Measurements from ENCODE around the gene RNF157.
A peak's percentile ranks its signal among the peaks of the same experiment; 100 is the strongest.
"Not testable (repeated sequence)": the region's sequence is repeated elsewhere in the genome, so short reads cannot be mapped to it uniquely, and the experiment has no call there.

The RNF157 gene

GRCh38 chr17:76248013-76248782 is 7.9 kb upstream of the RNF157 start:
- Histone ChIP-seq H3K36me3 (ENCODE audit: control insufficient read depth, low read depth, low read length) (no peaks in the 10 kb centered on the region), H3K9ac (ENCODE audit: low read length) (no peak overlapping the region), H3K27me3 (ENCODE audit: control insufficient read depth, insufficient read depth, low read length) (peaks cover 5% of the 10 kb centered on the region), H3K4me1 (ENCODE audit: control insufficient read depth, low read depth, low read length) (no peaks in the 10 kb centered on the region), H3K4me3 (ENCODE audit: low read length) (no peak overlapping the region), H3K9me3 (ENCODE audit: control insufficient read depth, low read depth, low read length) (no peaks in the 10 kb centered on the region), H3K27ac (ENCODE audit: low read length) (no peak overlapping the region)

- Histone ChIP-seq H3K27ac (ENCODE audit: low read length) (no peak overlapping the region), H3K27me3 (ENCODE audit: control insufficient read depth, insufficient read depth, low read length) (peaks cover 14% of the 10 kb centered on the region), H3K4me1 (ENCODE audit: control insufficient read depth, low read depth, low read length) (no peaks in the 10 kb centered on the region), H3K36me3 (ENCODE audit: control insufficient read depth, low read depth, low read length) (no peaks in the 10 kb centered on the region), H3K9me3 (ENCODE audit: control insufficient read depth, low read depth, low read length) (no peaks in the 10 kb centered on the region), H3K4me3 (ENCODE audit: low read length) (no peak overlapping the region), H3K9ac (ENCODE audit: low read length) (no peak overlapping the region)
These were observed 7.0 kb upstream of the RNF157 start for GRCh38 chr17:76247304-76247703.

- Histone ChIP-seq H3K9me3 (ENCODE audit: control insufficient read depth, low read depth, low read length) (no peaks in the 10 kb centered on the region), H3K27me3 (ENCODE audit: control insufficient read depth, insufficient read depth, low read length) (peaks cover 23% of the 10 kb centered on the region), H3K4me1 (ENCODE audit: control insufficient read depth, low read depth, low read length) (no peaks in the 10 kb centered on the region), H3K36me3 (ENCODE audit: control insufficient read depth, low read depth, low read length) (no peaks in the 10 kb centered on the region), H3K4me3 (ENCODE audit: low read length) (no peak overlapping the region), H3K9ac (ENCODE audit: low read length) (no peak overlapping the region), H3K27ac (ENCODE audit: low read length) (no peak overlapping the region)
These were observed 6.1 kb upstream of the RNF157 start for GRCh38 chr17:76246080-76247066.

GRCh38 chr17:76244721-76245120 is 4.4 kb upstream of the RNF157 start:
- H3K9me3 ChIP-seq (ENCODE audit: control insufficient read depth, low read depth, low read length); H3K36me3 ChIP-seq (ENCODE audit: control insufficient read depth, low read depth, low read length); H3K4me1 ChIP-seq (ENCODE audit: control insufficient read depth, low read depth, low read length); H3K9ac ChIP-seq (ENCODE audit: low read length); H3K4me3 ChIP-seq (ENCODE audit: low read length); H3K27ac ChIP-seq (ENCODE audit: low read length): not testable (repeated sequence)
- peaks cover 33% of the 10 kb centered on the region for H3K27me3 ChIP-seq (ENCODE audit: control insufficient read depth, insufficient read depth, low read length)

- H3K27me3 ChIP-seq (ENCODE audit: control insufficient read depth, insufficient read depth, low read length): peaks cover 40% of the 10 kb centered on the region
- H3K36me3 ChIP-seq (ENCODE audit: control insufficient read depth, low read depth, low read length): no peaks in the 10 kb centered on the region
- no peaks in the 10 kb centered on the region for H3K4me1 ChIP-seq (ENCODE audit: control insufficient read depth, low read depth, low read length)
- no peak overlapping the region for H3K9ac ChIP-seq (ENCODE audit: low read length)
- no peak overlapping the region for H3K4me3 ChIP-seq (ENCODE audit: low read length)
- no peak overlapping the region for H3K27ac ChIP-seq (ENCODE audit: low read length)
- H3K9me3 ChIP-seq (ENCODE audit: control insufficient read depth, low read depth, low read length): no peaks in the 10 kb centered on the region
These were observed 3.8 kb upstream of the RNF157 start for GRCh38 chr17:76243826-76244679.

- H3K9ac ChIP-seq (ENCODE audit: low read length): no peak overlapping the region
- H3K27ac ChIP-seq (ENCODE audit: low read length): no peak overlapping the region
- no peak overlapping the region for H3K4me3 ChIP-seq (ENCODE audit: low read length)
- H3K36me3 ChIP-seq (ENCODE audit: control insufficient read depth, low read depth, low read length): no peaks in the 10 kb centered on the region
- peaks cover 59% of the 10 kb centered on the region for H3K27me3 ChIP-seq (ENCODE audit: control insufficient read depth, insufficient read depth, low read length)
- H3K4me1 ChIP-seq (ENCODE audit: control insufficient read depth, low read depth, low read length): no peaks in the 10 kb centered on the region
- no peaks in the 10 kb centered on the region for H3K9me3 ChIP-seq (ENCODE audit: control insufficient read depth, low read depth, low read length)
These were observed 1.5 kb upstream of the RNF157 start for GRCh38 chr17:76241691-76242255.

- H3K4me1 ChIP-seq (ENCODE audit: control insufficient read depth, low read depth, low read length): no peaks in the 10 kb centered on the region
- H3K27ac ChIP-seq (ENCODE audit: low read length): no peak overlapping the region
- H3K4me3 ChIP-seq (ENCODE audit: low read length): peak overlapping the region; percentile 71
- no peaks in the 10 kb centered on the region for H3K9me3 ChIP-seq (ENCODE audit: control insufficient read depth, low read depth, low read length)
- H3K9ac ChIP-seq (ENCODE audit: low read length): peak overlapping the region; percentile 55
- peaks cover 59% of the 10 kb centered on the region for H3K27me3 ChIP-seq (ENCODE audit: control insufficient read depth, insufficient read depth, low read length)
- no peaks in the 10 kb centered on the region for H3K36me3 ChIP-seq (ENCODE audit: control insufficient read depth, low read depth, low read length)
These were observed 878 bp upstream of the RNF157 start for GRCh38 chr17:76241204-76241538.

GRCh38 chr17:76239538-76240274 is 587 bp downstream of the RNF157 start:
- Histone ChIP-seq H3K36me3 (ENCODE audit: control insufficient read depth, low read depth, low read length) (no peaks in the 10 kb centered on the region), H3K4me3 (ENCODE audit: low read length) (peak overlapping the region; percentile 52), H3K27me3 (ENCODE audit: control insufficient read depth, insufficient read depth, low read length) (peaks cover 59% of the 10 kb centered on the region), H3K9me3 (ENCODE audit: control insufficient read depth, low read depth, low read length) (no peaks in the 10 kb centered on the region), H3K9ac (ENCODE audit: low read length) (no peak overlapping the region), H3K4me1 (ENCODE audit: control insufficient read depth, low read depth, low read length) (no peaks in the 10 kb centered on the region), H3K27ac (ENCODE audit: low read length) (no peak overlapping the region)

- no peaks in the 10 kb centered on the region for H3K9me3 ChIP-seq (ENCODE audit: control insufficient read depth, low read depth, low read length)
- H3K9ac ChIP-seq (ENCODE audit: low read length): no peak overlapping the region
- peak overlapping the region; percentile 52 for H3K4me3 ChIP-seq (ENCODE audit: low read length)
- no peaks in the 10 kb centered on the region for H3K4me1 ChIP-seq (ENCODE audit: control insufficient read depth, low read depth, low read length)
- H3K27me3 ChIP-seq (ENCODE audit: control insufficient read depth, insufficient read depth, low read length): peaks cover 59% of the 10 kb centered on the region
- H3K27ac ChIP-seq (ENCODE audit: low read length): no peak overlapping the region
- no peaks in the 10 kb centered on the region for H3K36me3 ChIP-seq (ENCODE audit: control insufficient read depth, low read depth, low read length)
These were observed 1.3 kb downstream of the RNF157 start for GRCh38 chr17:76238847-76239537.

GRCh38 chr17:76237859-76238313 is 2.4 kb downstream of the RNF157 start:
- Histone ChIP-seq H3K27ac (ENCODE audit: low read length) (no peak overlapping the region), H3K4me3 (ENCODE audit: low read length) (no peak overlapping the region), H3K9ac (ENCODE audit: low read length) (no peak overlapping the region), H3K9me3 (ENCODE audit: control insufficient read depth, low read depth, low read length) (no peaks in the 10 kb centered on the region), H3K4me1 (ENCODE audit: control insufficient read depth, low read depth, low read length) (no peaks in the 10 kb centered on the region), H3K36me3 (ENCODE audit: control insufficient read depth, low read depth, low read length) (no peaks in the 10 kb centered on the region), H3K27me3 (ENCODE audit: control insufficient read depth, insufficient read depth, low read length) (peaks cover 51% of the 10 kb centered on the region)
